G401 (cell line): ENCODE measurements around the gene PID1. TPM values are rescaled to one million over a fixed set of nuclear protein-coding genes. Genes with fewer than 3 reads are reported as not detected.

Source experiments
- DNase-seq: peaks from one replicate; pipeline ENCODE4 v3.0.0-alpha.2; 2015; ENCODE audit warnings: low spot score
- in situ Hi-C: cut with HindIII; loops from 2 replicates; pipeline ENCODE4 v1.10.0; 2016; ENCODE audit warnings: low sequenced_read_pairs, mixed read lengths
- total RNA-seq: library from RNA; depleted of rRNA; stranded (reverse); fragments of >200 nt; shearing (Covaris generic); gene quantifications from 2 replicates; pipeline ENCODE4 v1.2.3, GENCODE V29; 2014

Gene PID1
- total RNA-seq, 1 experiment from 2014 or later = not detected

DNA sequence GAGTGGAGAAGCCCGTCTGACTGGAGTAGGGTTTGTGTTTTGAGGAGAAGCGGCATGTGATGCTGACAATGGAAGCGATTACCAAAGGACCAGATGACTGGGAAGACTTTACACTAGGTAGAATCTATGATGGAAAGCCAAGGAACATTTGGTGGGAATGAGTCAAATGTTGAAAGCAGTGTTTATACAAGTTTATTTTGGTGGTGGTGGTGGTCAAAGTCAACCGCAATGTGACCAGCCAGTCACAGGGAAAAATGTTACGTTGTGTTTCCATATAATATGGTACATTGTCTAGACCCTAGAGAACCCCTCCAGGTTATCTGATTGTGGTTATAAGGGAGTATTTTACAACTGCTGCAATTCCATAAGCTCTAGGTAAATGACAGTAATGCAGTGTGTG, 216.8 kb downstream of the PID1 start:
- in situ Hi-C loops = no loop called here
- DNase-seq = no peak

DNA sequence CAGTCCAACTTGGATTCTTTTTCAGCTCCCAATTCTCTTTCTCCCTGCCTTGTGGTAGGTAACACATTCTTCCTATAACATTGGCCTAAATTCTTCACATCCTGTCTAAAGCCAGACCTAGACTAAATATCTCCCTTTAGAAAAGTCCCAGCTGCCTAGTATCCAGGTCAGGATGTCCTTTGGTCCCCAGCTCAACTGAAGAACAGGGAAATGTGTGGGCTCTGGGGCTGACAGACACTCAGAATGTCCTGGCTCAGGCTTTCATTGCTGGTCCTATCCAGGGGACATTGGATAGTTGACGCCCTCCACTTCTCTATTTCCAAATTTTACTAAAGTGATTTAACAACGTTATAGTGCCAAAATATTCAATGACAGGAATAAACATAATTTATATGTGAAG, 219.3 kb downstream of the PID1 start:
- no peak for DNase-seq
- in situ Hi-C loops = no loop called here

DNA sequence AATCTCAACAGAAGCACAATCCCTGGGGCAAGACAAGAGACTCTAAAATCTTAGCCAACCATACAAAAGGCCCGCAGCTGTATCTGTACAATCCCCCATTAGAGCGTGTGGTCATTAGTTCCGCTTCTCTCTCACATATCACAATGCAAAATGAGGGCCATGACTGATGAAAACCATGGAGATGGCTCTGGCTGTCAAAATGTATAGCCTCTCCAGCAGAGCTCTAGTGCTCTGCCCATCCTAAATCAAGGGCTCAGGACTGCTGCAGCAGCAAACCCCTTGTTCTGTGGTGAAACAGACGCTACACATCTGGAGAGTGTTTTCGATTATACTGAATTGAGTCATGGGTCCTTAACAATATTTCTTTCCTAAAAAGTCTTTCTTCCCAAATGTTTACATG, 221.0 kb downstream of the PID1 start:
- DNase-seq = no peak
- in situ Hi-C loops = no loop called here

DNA sequence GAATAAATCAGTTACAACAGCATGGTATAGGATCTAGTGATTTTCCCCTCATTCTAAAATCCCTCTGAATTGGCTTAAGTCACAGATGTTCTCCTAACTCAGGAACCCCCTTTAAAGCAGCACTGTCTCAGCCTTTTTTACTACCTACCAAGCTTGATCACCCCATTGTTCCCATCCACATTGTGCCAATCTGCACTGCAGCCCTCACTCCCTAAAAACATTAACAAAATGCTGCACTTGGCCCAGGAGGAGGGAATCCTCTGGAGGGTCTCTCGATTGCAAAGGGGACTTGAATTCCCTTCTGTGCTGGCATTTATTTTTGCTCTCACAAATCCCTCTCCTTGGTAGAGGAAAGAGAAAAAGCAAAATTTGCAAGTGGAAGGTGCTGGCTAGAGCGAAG, 223.0 kb downstream of the PID1 start:
- no peak for DNase-seq
- in situ Hi-C loops = no loop called here

DNA sequence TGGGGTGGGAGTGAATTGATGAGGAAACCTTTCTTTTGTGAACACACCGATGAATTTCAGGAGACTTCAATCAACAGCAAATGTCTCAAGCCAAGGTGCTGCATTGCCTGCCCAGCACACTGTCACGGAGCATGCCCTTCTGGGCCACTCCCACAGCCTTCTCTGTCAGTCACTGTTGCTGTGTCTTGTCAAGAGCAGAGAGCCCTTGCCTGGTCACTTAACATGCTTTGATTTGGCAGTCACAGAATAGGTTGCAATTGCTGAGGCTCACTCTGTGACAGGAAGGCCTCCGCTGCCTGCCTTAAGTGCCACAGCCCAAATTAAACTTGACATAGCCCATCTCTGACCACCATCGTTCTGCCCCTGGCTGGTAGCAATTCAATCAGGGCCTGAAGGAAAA, 225.4 kb downstream of the PID1 start:
- DNase-seq = no peak
- in situ Hi-C loops = no loop called here

DNA sequence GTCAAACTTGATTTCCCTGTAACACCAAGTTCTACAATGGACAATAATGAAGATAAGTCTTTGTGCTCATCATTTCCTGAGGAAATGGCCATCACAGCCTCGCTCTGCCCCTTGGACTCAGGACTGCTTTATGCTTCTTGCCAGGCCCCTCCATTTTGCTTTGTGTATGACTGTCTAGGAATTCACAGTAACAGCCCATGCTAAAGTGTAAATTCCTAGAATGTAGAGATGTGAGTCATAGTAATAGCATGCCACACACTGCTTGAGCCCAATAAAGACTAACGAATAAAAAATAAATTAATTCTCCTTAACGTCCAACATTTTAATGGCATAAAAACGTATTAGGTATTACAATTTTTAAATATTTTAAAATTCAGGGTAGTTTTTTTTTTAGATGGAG, 226.5 kb downstream of the PID1 start:
- in situ Hi-C loops = no loop called here
- DNase-seq = no peak

DNA sequence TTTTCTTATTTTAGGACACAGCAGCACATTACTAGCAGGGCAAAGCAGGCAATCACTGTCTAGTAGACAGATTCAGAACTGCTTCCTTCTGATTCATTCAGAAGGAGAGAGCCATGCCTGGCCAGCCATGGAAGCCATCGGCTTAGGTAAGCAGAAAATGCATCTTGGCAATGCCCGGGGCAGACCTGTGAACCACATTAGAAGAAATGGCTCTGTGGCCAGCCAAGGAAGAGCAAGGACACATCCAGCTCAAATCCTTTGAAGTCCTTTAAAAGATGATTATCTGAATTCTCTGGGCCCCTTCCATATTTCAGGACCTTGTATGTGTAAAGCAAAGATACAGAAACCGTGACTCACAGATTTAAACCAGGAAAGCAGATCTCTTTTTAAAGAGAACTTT, 227.4 kb downstream of the PID1 start:
- DNase-seq = no peak
- in situ Hi-C loops = no loop called here

DNA sequence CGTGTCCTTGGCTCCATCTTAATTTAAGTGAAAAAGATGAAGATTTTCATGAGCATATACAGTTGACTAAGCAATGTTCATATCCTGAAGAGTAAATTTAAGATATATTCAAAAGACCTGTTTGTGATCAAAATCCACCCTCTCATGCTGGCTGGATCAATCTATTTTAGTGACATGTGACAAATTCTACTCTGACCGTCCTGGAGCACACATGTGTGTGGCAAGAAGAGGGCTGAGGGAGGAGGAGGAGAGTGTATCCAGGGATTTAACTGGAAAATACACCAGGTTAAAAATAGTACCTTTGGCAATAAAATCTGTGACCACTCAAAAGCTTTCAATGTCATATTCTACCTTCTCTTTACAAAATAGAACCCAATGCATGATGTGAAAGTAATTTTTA, 228.7 kb downstream of the PID1 start:
- in situ Hi-C loops = no loop called here
- DNase-seq = no peak

DNA sequence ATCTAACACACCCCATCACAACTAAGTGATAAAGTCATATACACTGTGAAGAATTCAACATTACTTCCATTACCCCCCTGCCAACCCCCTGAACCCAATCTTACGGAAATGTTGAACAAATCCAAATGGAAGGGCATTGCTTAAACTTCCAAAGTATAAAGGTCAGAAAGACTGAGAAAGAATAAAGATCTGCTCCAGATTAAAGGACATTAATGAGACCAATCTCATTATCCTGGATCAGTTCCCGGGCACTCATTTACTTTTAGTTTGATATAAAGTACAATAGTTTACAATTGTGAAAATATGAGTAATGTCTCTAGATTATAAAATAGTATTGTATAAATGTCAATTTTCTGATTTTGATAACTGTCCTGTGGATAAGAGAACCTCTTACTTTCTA, 229.4 kb downstream of the PID1 start:
- in situ Hi-C loops = no loop called here
- no peak for DNase-seq

DNA sequence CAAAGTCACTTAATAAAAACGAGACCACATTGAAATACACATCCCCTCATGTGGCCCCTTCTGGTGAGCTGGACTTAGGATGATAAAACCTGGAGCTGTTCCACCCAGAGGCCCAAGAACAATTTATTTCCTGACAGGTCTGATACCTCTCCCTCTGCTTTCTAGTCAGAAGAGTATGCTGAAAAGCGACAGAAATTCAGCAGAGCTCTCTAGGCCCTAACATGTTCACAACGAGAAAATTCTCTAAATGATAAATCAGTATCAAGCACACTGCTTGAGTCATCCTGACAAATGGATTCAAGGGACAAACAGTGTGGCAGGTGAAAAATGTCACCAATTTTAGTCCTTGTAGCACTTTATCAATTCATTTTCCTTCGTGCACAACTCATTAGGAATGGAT, 233.5 kb downstream of the PID1 start:
- DNase-seq = no peak

DNA sequence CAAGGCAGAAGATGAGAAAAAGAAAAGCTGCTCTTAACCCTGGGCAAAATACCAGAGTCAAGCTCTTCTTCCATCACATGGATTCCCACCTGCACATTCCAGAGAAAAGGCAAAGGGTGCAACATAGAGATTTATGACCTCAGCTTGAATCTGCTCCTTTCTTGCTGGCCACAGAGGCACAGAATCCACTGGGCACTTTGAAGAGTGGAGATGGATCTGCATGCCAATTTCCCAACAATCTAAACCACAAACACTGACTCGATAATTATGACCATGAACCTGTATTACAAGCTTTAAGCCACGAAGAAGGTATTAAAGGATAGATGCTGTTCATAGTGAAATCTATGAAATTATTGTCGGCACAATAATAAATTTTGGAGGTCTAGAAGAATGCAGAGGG, 237.3 kb downstream of the PID1 start:
- no peak for DNase-seq
- in situ Hi-C loops = no loop called here

More for the DNA sequence above, 233.5 kb downstream of the PID1 start:
- in situ Hi-C loops = no loop called here

DNA sequence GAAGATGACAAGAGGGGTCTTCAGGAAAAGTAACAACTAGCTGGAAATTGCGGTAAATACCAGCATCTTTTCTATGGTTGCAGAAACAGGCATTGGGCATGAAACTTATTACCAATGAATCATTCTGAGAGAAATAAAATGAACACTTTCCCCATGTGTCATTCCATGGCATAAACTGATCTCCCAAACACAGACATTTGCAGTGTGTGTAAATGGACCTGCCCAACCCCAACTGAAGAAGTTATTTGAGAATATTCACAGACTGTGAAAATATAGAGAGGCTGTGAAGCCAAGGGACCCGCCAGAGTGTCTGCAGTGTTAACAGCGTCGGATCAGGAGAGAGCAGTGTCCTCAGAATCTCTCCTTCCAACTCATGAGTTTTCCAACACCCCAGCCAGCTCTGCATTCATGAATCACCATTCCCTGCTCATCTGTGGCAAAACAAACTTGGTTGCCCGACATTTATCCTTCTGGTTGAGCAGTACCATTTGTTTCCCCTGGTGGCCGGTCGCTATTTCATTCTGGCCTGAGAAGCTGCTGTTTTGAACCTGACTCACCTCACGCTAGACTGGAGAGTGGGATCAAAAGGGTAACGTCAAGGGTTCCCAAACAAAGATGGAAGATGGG, 238.4 kb downstream of the PID1 start:
- in situ Hi-C loops = no loop called here
- no peak for DNase-seq

DNA sequence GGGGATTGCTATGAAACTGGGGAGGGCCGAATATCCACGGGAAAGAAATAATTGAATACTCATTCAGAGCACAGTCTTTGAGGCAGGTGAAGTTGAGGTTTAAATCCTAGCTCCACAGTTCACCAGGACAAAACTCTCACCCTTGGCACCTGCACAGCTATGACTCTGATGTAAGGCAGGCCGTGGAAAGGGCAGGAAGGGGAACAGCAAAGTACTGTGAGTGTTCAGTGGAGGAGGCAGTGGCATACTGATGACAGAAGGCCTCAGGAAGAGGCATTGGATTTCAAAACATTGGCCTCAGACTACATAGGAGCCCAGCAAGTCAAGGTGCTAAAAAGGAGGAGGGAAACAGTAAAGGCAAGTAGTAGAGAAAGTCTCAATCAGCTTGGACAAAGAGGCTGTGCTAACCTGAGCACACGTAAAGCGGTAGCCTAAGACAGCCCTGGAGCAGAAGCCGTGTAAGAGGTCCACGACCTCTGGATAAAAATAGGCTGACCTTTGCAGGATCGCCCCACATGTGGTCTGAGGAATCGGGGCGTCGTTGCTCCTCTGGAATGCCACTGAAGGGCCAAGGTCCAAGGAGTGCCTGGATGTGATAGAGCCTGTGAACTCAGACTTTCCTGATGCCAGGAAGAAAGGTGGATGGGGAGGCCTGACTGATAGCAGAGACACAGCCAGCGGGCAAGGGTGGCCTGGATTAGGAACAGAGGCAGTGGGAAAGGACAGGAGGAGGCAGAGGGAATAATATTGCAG, 243.6 kb downstream of the PID1 start:
- in situ Hi-C loops = no loop called here
- no peak for DNase-seq

DNA sequence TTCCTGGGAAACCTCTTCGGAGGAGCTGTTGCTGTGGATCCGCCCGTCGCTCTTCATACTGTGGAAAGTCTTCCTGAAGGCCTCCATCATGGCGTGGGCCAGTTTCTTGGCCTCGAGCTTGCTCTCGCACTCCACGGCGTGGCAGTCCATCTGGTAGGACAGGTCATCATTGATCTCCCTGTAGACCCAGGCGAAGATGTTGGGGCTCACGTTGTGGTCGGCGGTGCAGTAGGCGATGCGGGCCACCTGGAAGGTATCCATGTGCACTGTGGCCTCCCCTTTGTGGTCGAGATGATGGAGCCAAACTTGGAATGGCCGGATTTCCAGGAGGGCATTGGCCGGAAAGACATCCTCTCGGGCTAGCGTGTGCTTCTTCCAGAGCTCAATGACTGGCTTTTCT, 245.4 kb downstream of the PID1 start:
- in situ Hi-C loops = no loop called here
- DNase-seq = no peak

DNA sequence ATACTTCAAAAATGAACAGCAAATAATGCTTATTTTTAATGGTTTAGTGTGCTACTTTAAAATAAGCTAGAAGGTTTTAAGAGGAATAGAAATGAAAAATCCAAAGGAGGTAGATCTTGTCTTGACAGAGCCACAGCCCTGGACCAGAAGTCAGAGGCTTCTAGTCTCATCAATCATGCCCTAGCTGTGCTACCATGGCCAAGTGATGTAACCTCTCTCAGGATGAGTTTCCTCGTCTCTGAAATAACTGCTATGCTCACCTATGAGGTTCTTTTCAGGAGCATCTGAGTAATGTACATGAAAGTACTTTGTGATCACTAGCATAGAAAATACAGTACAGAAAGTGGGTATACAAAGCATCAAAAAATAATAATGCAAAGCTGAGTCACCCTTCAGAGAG, 248.4 kb downstream of the PID1 start:
- in situ Hi-C loops = no loop called here
- no peak for DNase-seq

DNA sequence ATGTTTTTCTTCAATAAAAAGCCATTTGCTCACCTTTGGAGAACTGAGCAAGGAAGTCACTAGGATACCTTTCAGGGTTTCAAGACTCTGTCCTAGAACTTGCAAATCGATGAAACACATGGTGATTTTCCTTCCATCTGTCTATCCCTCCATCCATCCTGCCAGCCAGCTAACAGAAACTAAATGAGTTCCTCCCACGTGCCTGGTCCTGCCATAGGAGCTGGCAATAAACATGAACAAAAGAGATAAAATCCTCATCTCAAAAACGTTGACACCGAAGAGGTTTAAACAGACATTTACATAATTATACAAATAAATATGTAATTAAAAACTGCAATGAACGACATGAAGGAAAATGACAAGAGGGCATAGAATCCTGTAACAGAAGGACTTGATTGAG, 249.0 kb downstream of the PID1 start:
- in situ Hi-C loops = no loop called here
- no peak for DNase-seq

DNA sequence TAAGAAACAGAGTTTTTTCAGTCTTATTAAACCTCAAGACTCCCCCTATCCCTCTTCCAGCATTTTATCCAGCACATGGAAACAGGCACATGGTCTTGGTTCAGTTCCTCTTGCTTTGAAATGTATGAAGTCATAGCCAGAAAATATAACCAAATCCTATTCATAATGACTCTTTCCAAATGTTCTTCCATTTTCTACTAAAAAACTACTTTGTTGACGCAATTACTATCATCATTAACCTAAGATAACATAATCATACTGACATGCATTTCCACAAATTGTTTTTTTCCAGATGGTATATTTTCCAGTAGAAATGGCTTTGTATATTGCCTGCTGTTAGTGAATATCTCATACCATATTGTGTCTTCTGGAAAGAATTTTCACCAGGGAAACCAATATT, 261.3 kb downstream of the PID1 start:
- in situ Hi-C loops = no loop called here
- no peak for DNase-seq

DNA sequence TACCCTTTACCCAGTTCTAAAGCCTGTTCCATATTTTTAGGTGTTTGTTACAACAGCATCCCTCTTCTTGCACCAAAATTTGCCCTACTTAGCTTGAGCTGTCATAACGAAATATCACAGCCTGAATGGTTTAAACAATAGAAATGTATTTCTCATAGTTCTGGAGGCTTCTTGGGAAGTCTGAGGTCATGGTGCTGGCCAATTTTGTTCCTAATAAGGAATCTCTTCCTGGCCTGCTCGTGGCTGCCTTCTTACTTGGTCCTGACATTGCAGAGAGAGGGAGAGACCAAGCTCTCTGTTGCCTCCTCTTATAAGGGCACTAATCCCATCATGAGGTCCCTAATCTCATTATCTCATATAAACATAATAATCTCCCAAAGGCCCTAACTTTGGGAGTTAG, 267.8 kb downstream of the PID1 start:
- in situ Hi-C loops = no loop called here
- no peak for DNase-seq

DNA sequence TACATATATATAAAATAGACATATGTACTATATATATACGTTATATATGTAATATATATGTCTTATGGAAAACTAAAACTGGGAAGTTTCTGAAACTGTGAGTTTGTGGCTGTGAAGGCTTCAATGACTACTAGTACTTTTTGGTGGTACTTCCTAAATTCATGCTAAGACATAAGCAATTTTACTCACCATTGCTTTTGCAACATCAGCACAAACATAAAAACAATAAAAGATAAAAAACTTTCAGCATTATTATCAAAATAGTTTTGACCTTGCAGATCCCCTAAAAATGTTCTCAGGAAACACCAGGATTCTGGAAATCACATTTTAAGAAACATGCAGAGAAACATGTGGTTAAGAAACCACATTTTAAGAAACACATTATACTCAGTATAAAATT, 269.9 kb downstream of the PID1 start:
- in situ Hi-C loops = no loop called here
- no peak for DNase-seq

DNA sequence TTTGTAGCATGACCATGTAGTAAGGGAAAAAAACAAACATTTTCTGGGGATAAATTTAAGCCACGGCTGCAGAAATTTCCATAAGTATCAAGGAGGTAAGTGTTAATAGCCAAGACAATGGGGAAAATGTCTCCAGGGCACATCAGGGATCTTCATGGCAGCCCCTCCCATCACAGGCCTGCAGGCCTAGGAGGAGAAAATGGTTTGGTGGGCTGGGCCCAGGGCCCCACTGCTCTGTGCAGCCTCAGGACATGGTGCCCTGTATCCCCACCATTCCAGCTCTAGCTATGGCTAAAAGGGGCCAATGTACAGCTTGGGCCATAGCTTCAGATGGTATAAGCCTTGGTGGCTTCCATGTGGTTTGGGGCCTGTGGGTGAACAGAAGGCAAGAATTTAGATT, 271.8 kb downstream of the PID1 start:
- DNase-seq = no peak
- in situ Hi-C loops = no loop called here

DNA sequence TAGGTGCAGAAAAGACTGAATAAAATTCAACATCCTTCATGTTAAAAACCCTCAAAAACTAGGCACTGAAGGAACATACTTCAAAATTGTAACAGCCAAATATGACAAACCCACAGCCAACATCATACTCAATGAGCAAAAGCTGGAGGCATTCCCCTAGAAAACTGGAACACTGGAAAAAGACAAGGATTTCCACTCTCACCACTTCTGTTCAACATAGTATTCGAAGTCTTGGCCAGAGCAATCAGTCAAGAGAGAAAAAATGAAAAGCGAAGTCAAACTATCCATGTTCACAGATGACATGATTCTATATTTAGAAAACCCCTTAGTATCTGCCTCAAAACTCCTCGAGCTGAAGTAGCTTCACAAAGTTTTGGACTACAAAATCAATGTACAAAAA, 282.3 kb downstream of the PID1 start:
- in situ Hi-C loops = no loop called here

More for the DNA sequence above, 282.3 kb downstream of the PID1 start:
- no peak for DNase-seq
